ENCODE data around the gene RLF.

The RLF gene

DNA sequence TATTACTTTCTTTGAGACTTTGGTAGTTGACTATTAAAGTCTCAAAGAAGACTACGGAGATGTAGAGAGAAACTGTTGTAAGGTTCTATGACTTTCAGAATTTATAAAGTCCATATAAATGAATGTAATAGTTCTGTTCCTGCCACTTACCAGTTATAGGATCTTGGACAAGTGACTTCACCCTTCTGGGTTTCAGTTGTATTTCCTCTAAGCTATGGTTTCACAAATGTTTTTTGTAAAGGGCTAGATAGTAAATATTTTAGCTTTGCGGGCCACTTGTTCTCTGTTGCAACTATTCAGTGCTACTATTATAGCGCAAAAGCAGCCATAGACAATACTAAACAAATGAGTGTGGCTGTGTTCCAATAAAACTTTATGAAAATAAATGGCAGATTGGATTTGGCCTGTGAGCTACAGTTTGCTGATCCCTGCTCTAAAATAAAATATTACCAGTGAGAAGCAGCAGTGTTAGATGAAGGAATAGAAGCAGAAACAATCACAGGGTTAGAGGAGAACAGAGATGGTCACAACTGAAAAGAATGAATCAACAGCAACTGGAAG is 111.5 kb downstream of the RLF start:
- DNase-seq, result no peak

DNA sequence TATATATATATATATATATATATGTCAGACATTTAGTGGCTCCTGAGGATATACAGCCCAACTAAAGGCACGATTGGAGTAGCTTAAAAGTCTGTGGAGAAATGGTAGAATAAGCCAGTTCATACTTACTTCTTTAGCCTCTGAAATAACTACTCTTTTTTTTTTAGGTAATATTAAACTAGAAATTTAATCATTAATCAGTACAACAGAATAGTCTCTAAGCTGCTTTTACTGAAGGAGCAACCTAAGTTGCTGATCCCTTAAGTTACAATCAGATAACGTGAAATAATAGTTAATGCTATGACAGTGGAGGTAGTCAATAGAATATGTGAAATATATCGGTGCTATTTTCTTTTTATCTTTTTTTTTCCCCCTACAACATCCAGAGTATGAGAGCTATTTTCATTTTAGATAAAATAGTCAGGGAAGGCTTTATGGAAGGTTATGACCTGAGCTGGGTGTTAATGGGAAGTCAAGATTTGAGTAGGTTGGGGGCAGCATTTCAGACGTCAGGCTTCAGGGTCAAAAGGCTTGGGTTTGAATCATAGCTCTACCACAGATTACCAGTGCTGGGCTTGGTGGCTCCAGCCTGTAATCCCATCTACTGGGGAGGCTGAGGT is 112.5 kb downstream of the RLF start:
- no peak for DNase-seq

DNA sequence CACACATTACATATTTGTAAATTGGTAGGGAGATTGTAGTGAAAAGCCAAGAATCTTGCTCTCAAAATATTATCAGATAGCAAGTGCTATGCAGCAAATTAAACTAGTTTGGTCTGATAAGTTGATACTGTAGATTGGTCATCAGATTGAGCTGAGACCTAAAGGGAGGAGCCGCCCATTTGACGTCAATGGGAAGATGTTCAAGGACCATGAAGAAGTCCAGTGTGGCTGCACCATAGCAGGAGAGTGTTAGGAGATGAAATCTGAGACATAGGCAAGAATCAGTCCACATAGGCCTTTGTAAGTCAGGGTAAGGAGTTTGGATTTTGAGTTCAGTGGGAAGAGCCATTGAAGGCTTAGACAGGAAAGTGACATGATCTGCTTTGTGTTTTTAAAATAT is 113.1 kb downstream of the RLF start:
- DNase-seq, result no peak

DNA sequence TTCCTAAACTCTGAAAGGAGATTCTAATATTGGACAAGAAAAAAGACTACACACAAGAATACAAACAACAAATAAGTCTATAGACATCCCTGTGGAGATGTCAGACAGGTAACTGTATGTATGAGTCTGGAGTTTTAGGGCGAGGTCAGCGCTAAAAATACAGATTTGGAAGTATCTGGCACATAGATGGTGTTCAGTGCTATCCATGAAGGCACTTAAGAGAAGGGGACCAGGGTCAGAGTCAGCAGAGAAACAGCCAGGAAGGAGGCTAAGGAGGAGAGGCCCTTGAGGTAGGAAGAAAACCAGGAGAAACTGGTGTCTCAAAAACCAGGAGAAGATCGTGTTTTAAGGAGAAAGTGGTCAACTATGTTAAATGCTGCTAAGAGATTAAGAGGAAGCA is 114.9 kb downstream of the RLF start:
- no peak for DNase-seq

DNA sequence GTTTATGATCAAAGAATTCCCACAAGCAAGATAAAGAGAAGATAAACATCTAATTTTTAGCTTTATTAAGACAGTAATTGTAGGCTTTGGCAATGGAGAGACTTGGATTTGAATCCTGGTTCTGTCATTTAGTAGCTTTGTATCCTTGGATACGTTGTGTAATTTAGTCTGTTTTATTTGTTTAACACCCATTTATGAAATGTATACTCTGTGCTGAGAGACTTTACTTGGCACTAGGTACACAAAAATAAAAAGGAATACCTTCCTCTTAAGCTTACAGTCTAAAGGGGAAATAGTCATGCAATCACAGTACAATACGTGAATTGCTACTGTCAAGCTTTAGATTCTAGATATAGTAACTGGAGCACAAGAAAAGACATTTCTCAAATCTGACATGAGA is 120.7 kb downstream of the RLF start:
- DNase-seq, result no peak

Data from effector CD8-positive, alpha-beta T cell (primary cell).